WERI-Rb-1 (cell line): ENCODE data around the gene ABCC5.

ENCODE experiments used
- DNase-seq: peaks from one replicate; pipeline ENCODE4 v3.0.0-alpha.2; 2020
- H3K27ac ChIP-seq: fragments of 250-450 bp; sonication (Bioruptor Pico); 2 replicates; pipeline ENCODE4 v1.5.1; 2020; ENCODE audit warnings: mild to moderate bottlenecking, moderate library complexity
- H3K27me3 ChIP-seq: fragments of 250-450 bp; sonication (Bioruptor Pico); 2 replicates; pipeline ENCODE4 v1.5.1; 2021; ENCODE audit warnings: mild to moderate bottlenecking, low read depth, moderate library complexity; ENCODE audit not compliant: insufficient read depth, severe bottlenecking
- H3K36me3 ChIP-seq: fragments of 250-450 bp; sonication (Bioruptor Pico); 2 replicates; pipeline ENCODE4 v1.5.1; 2020; ENCODE audit warnings: mild to moderate bottlenecking, moderate library complexity
- H3K4me3 ChIP-seq: 2 replicates; pipeline ENCODE4 v1.5.1; 2011; ENCODE audit warnings: low read depth, mild to moderate bottlenecking, control low read depth, low read length
- H3K9me3 ChIP-seq: fragments of 250-450 bp; sonication (Bioruptor Pico); 2 replicates; pipeline ENCODE4 v1.5.1; 2021; ENCODE audit warnings: mild to moderate bottlenecking, moderate library complexity; ENCODE audit not compliant: severe bottlenecking
- CTCF ChIP-seq: IDR thresholded peaks from 2 replicates; pipeline ENCODE4 v1.5.1; 2011; ENCODE audit warnings: low read depth, mild to moderate bottlenecking, control low read depth, inconsistent platforms, low read length

Gene ABCC5

GRCh38 chr3:184002469-184002868 is 15.2 kb downstream of the ABCC5 start:
- Histone ChIP-seq H3K27ac (no peak overlapping the region), H3K4me3 (no peak overlapping the region), H3K9me3 (no peaks in the 10 kb centered on the region), H3K36me3 (no peaks in the 10 kb centered on the region), H3K27me3 (no peaks in the 10 kb centered on the region)
- TF ChIP-seq CTCF, result peak; percentile 25; the same call in 1 of the 2 replicates
- no peak for DNase-seq

- H3K36me3 ChIP-seq, result no peaks in the 10 kb centered on the region
- no peak overlapping the region for H3K27ac ChIP-seq
- no peak overlapping the region for H3K4me3 ChIP-seq
- no peaks in the 10 kb centered on the region for H3K9me3 ChIP-seq
- TF ChIP-seq CTCF, result no peak
- no peak for DNase-seq
- no peaks in the 10 kb centered on the region for H3K27me3 ChIP-seq
Observed at GRCh38 chr3:184001761-184002160, 15.9 kb downstream of the ABCC5 start.

- TF ChIP-seq CTCF, result no peak
- Histone ChIP-seq H3K36me3 (peaks cover 13% of the 10 kb centered on the region), H3K4me3 (no peak overlapping the region), H3K27ac (no peak overlapping the region), H3K9me3 (no peaks in the 10 kb centered on the region), H3K27me3 (no peaks in the 10 kb centered on the region)
- no peak for DNase-seq
Observed at GRCh38 chr3:183991403-183991802, 26.3 kb downstream of the ABCC5 start.

- Histone ChIP-seq H3K9me3 (no peaks in the 10 kb centered on the region), H3K4me3 (no peak overlapping the region), H3K27me3 (no peaks in the 10 kb centered on the region), H3K27ac (no peak overlapping the region), H3K36me3 (peaks cover 13% of the 10 kb centered on the region)
- no peak for TF ChIP-seq CTCF
- no peak for DNase-seq
Observed at GRCh38 chr3:183988216-183988790, 29.4 kb downstream of the ABCC5 start.

- no peak overlapping the region for H3K27ac ChIP-seq
- no peaks in the 10 kb centered on the region for H3K9me3 ChIP-seq
- no peak for TF ChIP-seq CTCF
- H3K4me3 ChIP-seq, result no peak overlapping the region
- no peaks in the 10 kb centered on the region for H3K27me3 ChIP-seq
- H3K36me3 ChIP-seq, result peaks cover 13% of the 10 kb centered on the region
- DNase-seq, result no peak
Observed at GRCh38 chr3:183987000-183987600, 30.6 kb downstream of the ABCC5 start.
